Measurements from ENCODE around the gene DHDH. TPM values are rescaled to one million over a fixed set of nuclear protein-coding genes. Genes with fewer than 3 reads are reported as not detected.

DHDH gene
- total RNA-seq, 4 donors from 2014 or later, result 0.95 to 2.9 TPM; not detected in 2

DNA sequence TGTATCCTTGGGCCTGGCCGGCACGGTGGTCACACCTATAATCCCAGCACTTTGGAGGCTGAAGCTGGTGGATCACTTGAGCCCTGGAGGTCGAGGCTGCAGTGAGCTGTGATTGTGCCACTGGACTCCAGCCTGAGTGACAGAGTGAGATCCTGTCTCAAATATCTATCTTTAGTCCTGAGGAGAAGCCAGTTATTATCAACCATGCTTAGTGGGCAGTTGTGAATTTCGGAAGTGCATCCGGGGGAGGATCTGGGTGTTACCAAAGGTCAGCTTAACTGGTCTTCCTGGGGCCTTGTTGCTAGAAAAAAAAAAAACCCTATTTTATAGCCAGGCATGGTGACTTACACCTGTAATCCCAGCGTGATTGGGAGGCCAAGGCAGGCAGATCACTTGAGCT, 9.6 kb downstream of the DHDH start:
- intact Hi-C loops (cut with DNase I), result no loop called here

DNA sequence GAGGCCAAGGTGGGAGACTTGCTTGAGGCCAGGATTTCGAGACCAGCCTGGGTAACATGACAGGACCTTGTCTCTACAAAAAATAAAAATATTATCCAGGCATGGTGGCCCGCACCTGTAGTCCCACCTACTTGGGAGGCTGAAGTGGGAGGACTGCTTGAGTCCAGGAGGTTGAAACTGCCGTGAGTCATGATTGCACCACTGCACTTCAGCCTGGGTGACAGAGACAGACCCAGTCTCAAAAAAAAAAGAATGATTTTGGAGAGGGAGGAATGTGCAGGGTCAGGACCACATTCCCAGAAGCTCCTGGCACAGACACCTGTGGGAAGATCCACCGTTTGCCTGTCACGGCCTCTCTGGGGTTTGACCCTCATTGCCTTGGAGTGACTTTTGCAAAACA, 11.9 kb downstream of the DHDH start:
- Histone ChIP-seq H3K36me3 (no peaks in the 10 kb centered on the region), H3K9me3 (no peaks in the 10 kb centered on the region), H3K4me3 (no peak overlapping the region), H3K27ac (no peak overlapping the region), H3K4me1 (peaks cover 0 to 5% (median 0%) of the 10 kb centered on the region in 3 donors), H3K27me3 (no peaks in the 10 kb centered on the region)
- WGBS, 2 donors, result 90 to 92% methylated on average over 5 of the region's 5 CpGs
- intact Hi-C loops (cut with DNase I), result no loop called here
- TF ChIP-seq, protein P1, sequence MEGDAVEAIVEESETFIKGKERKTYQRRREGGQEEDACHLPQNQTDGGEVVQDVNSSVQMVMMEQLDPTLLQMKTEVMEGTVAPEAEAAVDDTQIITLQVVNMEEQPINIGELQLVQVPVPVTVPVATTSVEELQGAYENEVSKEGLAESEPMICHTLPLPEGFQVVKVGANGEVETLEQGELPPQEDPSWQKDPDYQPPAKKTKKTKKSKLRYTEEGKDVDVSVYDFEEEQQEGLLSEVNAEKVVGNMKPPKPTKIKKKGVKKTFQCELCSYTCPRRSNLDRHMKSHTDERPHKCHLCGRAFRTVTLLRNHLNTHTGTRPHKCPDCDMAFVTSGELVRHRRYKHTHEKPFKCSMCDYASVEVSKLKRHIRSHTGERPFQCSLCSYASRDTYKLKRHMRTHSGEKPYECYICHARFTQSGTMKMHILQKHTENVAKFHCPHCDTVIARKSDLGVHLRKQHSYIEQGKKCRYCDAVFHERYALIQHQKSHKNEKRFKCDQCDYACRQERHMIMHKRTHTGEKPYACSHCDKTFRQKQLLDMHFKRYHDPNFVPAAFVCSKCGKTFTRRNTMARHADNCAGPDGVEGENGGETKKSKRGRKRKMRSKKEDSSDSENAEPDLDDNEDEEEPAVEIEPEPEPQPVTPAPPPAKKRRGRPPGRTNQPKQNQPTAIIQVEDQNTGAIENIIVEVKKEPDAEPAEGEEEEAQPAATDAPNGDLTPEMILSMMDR (IDR thresholded peaks at IDR 0.05), result no peak
- TF ChIP-seq POLR2A (IDR thresholded peaks at IDR 0.05), result no peak
- no peak for DNase-seq

More for the DNA sequence above, 9.6 kb downstream of the DHDH start:
- WGBS, 2 donors, result 88 to 94% methylated on average over 5 to 6 of the region's 6 CpGs
- H3K9me3 ChIP-seq, result no peaks in the 10 kb centered on the region
- no peak overlapping the region for H3K4me3 ChIP-seq
- H3K27ac ChIP-seq, result no peak overlapping the region
- H3K36me3 ChIP-seq, result no peaks in the 10 kb centered on the region
- TF ChIP-seq, protein P1 (IDR thresholded peaks at IDR 0.05), result no peak
- TF ChIP-seq POLR2A (IDR thresholded peaks at IDR 0.05), result no peak
- no peak for DNase-seq
- no peaks in the 10 kb centered on the region for H3K27me3 ChIP-seq
- H3K4me1 ChIP-seq, result peaks cover 0 to 5% (median 0%) of the 10 kb centered on the region in 3 donors

GRCh38 chr19:48945817-48946216, 12.3 kb downstream of the DHDH start:
- no peak for DNase-seq
- H3K4me1 ChIP-seq, result peaks cover 0 to 5% (median 0%) of the 10 kb centered on the region in 3 donors
- H3K36me3 ChIP-seq, result no peaks in the 10 kb centered on the region
- no peaks in the 10 kb centered on the region for H3K9me3 ChIP-seq
- H3K4me3 ChIP-seq, result no peak overlapping the region
- no peak for TF ChIP-seq POLR2A (IDR thresholded peaks at IDR 0.05)
- TF ChIP-seq, protein P1 (IDR thresholded peaks at IDR 0.05), result no peak
- 75 to 79% methylated on average over 2 of the region's 2 CpGs for WGBS, 2 donors
- intact Hi-C loops (cut with DNase I), result no loop called here
- H3K27me3 ChIP-seq, result no peaks in the 10 kb centered on the region
- H3K27ac ChIP-seq, result no peak overlapping the region

GRCh38 chr19:48946463-48947257, 13.2 kb downstream of the DHDH start:
- H3K27me3 ChIP-seq, result no peaks in the 10 kb centered on the region
- intact Hi-C loops (cut with DNase I), result no loop called here
- no peaks in the 10 kb centered on the region for H3K9me3 ChIP-seq
- no peak overlapping the region for H3K27ac ChIP-seq
- TF ChIP-seq, protein P1 (IDR thresholded peaks at IDR 0.05), result no peak
- TF ChIP-seq POLR2A (IDR thresholded peaks at IDR 0.05), result no peak
- 40% methylated on average over 4 of the region's 9 CpGs; no CpG with 5 or more reads in 1 of the 2 donors for WGBS, 2 donors
- H3K36me3 ChIP-seq, result no peaks in the 10 kb centered on the region
- H3K4me1 ChIP-seq, result peaks cover 0 to 5% (median 0%) of the 10 kb centered on the region in 3 donors
- no peak overlapping the region for H3K4me3 ChIP-seq
- DNase-seq, result no peak

DNA sequence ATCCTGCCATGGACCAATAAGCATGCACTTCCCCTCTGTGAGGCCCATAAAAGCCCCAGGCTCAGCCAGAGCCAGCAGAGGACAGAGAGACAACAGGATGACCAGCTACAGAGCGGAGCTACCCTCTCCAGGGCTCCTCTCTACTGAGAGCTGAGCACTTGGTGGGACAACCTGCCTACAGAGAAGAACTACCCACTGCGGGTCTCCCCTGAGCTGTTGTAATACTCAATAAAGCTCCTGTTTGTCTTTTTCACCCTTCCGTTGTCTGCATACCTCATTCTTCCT, 13.7 kb downstream of the DHDH start:
- H3K4me3 ChIP-seq, result no peak overlapping the region
- no peak overlapping the region for H3K27ac ChIP-seq
- no peaks in the 10 kb centered on the region for H3K9me3 ChIP-seq
- no peak for DNase-seq
- 89 to 96% methylated on average over 3 of the region's 3 CpGs for WGBS, 2 donors
- no peaks in the 10 kb centered on the region for H3K36me3 ChIP-seq
- no peak for TF ChIP-seq POLR2A (IDR thresholded peaks at IDR 0.05)
- TF ChIP-seq, protein P1 (IDR thresholded peaks at IDR 0.05), result no peak
- H3K27me3 ChIP-seq, result no peaks in the 10 kb centered on the region
- H3K4me1 ChIP-seq, result peaks cover 0 to 5% (median 0%) of the 10 kb centered on the region in 3 donors
- intact Hi-C loops (cut with DNase I), result no loop called here
